Upper lobe of left lung (tissue), 4 donors: ENCODE data around the gene ARSD.

Experiments used
- CTCF ChIP-seq, 6 experiments: fragments of 450-650 bp in 4 of 6; fragments of 200-600 bp in 2 of 6; sonication (generic) in 2 of 6; IDR thresholded peaks; one replicate each; pipeline ENCODE4 v1.5.1; 2016 to 2019; ENCODE audit warnings: antibody characterized with exemption in 6 of 6
- EP300 ChIP-seq, 4 donors: sonication (generic); formaldehyde crosslinking; IDR thresholded peaks; one replicate each; pipeline ENCODE4 v1.5.1; 2017; ENCODE audit warnings: antibody characterized with exemption in 4 of 4, control low read depth in 2 of 4
- POLR2A ChIP-seq, 4 donors: fragments of 450-650 bp; IDR thresholded peaks; one replicate each; pipeline ENCODE4 v1.5.1; 2016 to 2017; ENCODE audit warnings: antibody characterized with exemption in 4 of 4, mild to moderate bottlenecking in 2 of 4
- POLR2AphosphoS5 ChIP-seq, 2 donors: sonication (generic); formaldehyde crosslinking; IDR thresholded peaks; one replicate each; pipeline ENCODE4 v1.5.1; 2017; ENCODE audit warnings: antibody characterized with exemption in 2 of 2

- TF ChIP-seq CTCF (IDR thresholded peaks at IDR 0.05) = no peak
- no peak for TF ChIP-seq EP300 (IDR thresholded peaks at IDR 0.05)
- no peak for TF ChIP-seq POLR2A (IDR thresholded peaks at IDR 0.05)
- no peak for TF ChIP-seq POLR2AphosphoS5 (IDR thresholded peaks at IDR 0.05)
These were observed 50.6 kb downstream of the ARSD start for GRCh38 chrX:2878563-2878962.
